Neural crest cell (in vitro differentiated cells): ENCODE measurements around the gene FAM20A. TPM values are rescaled to one million over a fixed set of nuclear protein-coding genes. Genes with fewer than 3 reads are reported as not detected.

Experiments
- DNase-seq: peaks from one replicate; pipeline ENCODE4 v3.0.0; 2021; ENCODE audit warnings: low read depth, mixed read lengths, low spot score
- H3K27ac Mint-ChIP-seq: one replicate; pipeline ENCODE4 v1.8.0; 2021; ENCODE audit warnings: mild to moderate bottlenecking, mixed read lengths; ENCODE audit not compliant: unreplicated experiment
- H3K27me3 Mint-ChIP-seq: 2 replicates; pipeline ENCODE4 v1.8.0; 2021; ENCODE audit warnings: low read depth, mild to moderate bottlenecking, mixed read lengths
- H3K36me3 Mint-ChIP-seq: 2 replicates; pipeline ENCODE4 v1.8.0; 2021; ENCODE audit warnings: low read depth, mild to moderate bottlenecking, mixed read lengths
- H3K4me1 Mint-ChIP-seq: 2 replicates; pipeline ENCODE4 v1.8.0; 2021; ENCODE audit warnings: mixed read lengths
- H3K4me3 Mint-ChIP-seq: one replicate; pipeline ENCODE4 v1.8.0; 2021; ENCODE audit warnings: mild to moderate bottlenecking, mixed read lengths
- H3K9me3 Mint-ChIP-seq: 2 replicates; pipeline ENCODE4 v1.8.0; 2021; ENCODE audit warnings: mixed read lengths
- total RNA-seq: library from RNA; stranded (reverse); gene quantifications from 2 replicates; pipeline ENCODE4 v1.2.1, GENCODE V29; 2021
- TF ChIP-seq, protein P1 (sequence below): fragments of 200-600 bp; sonication (generic); conservative IDR thresholded peaks from 2 replicates; pipeline ENCODE4 v1.5.0; 2021; ENCODE audit warnings: antibody characterized with exemption, mild to moderate bottlenecking

FAM20A gene
- total RNA-seq, 1 donor from 2014 or later, result 0.51 TPM

DNA sequence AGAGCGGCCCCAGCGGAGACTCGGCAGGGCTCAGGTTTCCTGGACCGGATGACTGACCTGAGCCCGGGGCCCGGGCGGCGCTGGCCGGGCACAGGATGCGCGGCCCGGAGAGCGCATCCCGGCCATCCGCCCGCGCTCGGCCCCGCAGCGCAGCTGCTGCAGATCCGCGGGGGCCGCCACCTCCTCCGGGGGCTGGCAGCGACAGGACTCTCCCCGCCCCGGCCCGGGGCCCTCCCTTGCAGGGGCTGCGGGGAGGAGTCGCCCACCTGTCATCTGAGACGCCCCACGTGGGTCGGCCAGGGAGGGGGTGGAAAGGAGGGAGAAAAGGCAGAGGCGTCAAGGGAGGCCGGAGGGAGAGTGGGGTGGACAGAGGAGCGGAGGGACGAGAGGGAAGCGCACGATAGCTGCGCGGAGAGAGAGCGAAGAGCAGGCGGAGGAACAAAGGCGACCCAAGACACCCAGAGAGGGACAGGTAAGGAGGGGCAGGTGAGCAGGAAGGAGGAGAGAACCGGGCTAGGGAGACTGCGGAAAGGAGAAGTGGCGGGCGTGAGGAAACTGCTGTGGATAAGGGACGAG lies 89.4 kb downstream of the FAM20A start:
- peak overlapping the region; percentile 99 for H3K4me3 Mint-ChIP-seq
- DNase-seq, result peak; percentile 72
- peak overlapping the region; percentile 99 for H3K27ac Mint-ChIP-seq
- TF ChIP-seq, protein P1, sequence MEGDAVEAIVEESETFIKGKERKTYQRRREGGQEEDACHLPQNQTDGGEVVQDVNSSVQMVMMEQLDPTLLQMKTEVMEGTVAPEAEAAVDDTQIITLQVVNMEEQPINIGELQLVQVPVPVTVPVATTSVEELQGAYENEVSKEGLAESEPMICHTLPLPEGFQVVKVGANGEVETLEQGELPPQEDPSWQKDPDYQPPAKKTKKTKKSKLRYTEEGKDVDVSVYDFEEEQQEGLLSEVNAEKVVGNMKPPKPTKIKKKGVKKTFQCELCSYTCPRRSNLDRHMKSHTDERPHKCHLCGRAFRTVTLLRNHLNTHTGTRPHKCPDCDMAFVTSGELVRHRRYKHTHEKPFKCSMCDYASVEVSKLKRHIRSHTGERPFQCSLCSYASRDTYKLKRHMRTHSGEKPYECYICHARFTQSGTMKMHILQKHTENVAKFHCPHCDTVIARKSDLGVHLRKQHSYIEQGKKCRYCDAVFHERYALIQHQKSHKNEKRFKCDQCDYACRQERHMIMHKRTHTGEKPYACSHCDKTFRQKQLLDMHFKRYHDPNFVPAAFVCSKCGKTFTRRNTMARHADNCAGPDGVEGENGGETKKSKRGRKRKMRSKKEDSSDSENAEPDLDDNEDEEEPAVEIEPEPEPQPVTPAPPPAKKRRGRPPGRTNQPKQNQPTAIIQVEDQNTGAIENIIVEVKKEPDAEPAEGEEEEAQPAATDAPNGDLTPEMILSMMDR, result no peak
- no peaks in the 10 kb centered on the region for H3K27me3 Mint-ChIP-seq
- H3K36me3 Mint-ChIP-seq, result peaks cover 5% of the 10 kb centered on the region
- no peaks in the 10 kb centered on the region for H3K9me3 Mint-ChIP-seq
- H3K4me1 Mint-ChIP-seq, result peaks cover 55% of the 10 kb centered on the region

DNA sequence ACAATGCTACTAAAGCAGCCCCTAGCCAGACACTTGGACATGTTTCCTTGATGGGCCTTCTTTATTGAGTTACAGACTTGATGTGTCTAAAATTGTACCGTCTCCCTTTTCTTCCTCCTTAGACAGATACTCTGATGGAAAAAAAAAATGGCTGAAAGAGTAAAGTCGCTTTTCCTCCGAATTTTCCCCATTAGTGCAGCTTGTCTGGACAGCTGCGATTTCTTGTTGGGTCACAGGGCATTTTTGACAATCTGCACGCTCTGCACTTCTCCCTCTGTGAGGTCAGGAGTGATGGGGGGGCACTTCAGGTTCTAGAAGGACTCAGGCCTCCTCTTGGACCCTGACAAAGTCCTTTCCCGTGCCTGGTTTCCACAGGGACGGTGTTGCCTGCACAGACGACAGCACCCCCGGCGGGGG lies 89.9 kb downstream of the FAM20A start:
- no peaks in the 10 kb centered on the region for H3K9me3 Mint-ChIP-seq
- peaks cover 53% of the 10 kb centered on the region for H3K4me1 Mint-ChIP-seq
- TF ChIP-seq, protein P1, result peak; percentile 32
- H3K4me3 Mint-ChIP-seq, result peak overlapping the region; percentile 86
- no peak for DNase-seq
- peaks cover 2% of the 10 kb centered on the region for H3K36me3 Mint-ChIP-seq
- H3K27ac Mint-ChIP-seq, result peak overlapping the region; percentile 83
- no peaks in the 10 kb centered on the region for H3K27me3 Mint-ChIP-seq

DNA sequence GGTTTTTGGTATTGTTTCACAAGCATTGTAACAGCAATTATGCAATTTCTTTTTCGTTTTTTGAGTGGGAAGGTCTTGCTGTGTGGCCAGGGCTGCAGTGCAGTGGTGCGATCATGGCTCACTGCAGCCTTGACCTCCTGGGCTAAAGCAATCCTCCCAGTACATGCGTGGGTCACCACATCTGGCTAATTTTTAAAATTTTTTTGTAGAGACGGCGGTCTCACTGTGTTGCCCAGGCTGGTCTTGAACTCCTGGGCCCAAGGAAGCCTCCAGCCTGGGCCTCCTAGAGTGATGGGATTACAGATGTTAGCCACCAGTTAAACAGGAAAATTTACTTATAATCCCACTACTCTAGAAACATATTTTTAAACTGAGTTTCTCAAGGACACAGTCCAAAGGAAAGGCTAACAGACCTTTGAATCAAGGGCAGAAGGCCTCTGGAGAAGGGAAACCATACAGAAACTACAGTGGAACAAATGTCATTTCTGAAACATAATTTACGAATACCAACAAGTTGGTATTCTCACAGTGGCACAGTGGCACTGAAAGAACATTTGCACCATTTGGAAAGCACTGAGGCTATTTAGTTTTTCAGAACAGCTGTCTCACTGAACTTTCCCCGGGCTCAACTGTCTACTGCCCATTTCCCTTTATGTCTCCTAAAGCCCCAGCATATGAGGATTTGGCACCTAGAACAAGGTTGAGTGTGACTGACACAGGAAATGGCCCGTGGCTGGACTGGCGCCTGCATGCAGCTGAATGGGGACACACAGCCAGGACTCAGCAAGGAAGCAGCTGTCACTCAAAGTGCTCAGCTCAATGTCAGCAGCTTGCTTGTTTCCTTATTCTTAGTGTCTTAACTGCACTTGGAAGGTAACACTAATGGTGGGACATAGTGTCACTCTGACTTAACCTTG lies 91.8 kb downstream of the FAM20A start:
- no peak for DNase-seq
- Mint-ChIP-seq H3K27me3 (no peaks in the 10 kb centered on the region), H3K4me1 (peaks cover 37% of the 10 kb centered on the region), H3K4me3 (peak overlapping the region; percentile 82), H3K27ac (no peak overlapping the region), H3K9me3 (no peaks in the 10 kb centered on the region), H3K36me3 (no peaks in the 10 kb centered on the region)
- TF ChIP-seq, protein P1, result no peak

DNA sequence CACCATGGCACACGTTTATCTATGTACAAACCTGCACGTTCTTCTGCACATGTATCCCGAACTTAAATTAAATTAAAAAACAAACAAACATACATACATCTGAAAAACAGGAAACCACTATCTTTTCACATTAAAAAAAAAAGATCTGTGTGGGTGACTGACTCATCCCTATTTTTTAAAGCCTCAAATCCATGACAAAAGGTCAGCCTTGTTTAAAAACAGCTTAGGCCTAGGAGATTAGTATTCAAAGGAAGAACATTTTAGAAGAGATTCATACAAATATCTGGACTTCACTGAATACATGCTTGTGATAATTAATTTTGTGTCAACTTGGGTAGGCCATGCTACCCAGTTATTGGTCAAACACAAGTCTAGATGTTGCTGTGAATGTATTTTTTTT lies 93.6 kb downstream of the FAM20A start:
- Mint-ChIP-seq H3K27me3 (no peaks in the 10 kb centered on the region), H3K4me1 (peaks cover 22% of the 10 kb centered on the region), H3K4me3 (no peak overlapping the region), H3K36me3 (no peaks in the 10 kb centered on the region), H3K9me3 (no peaks in the 10 kb centered on the region), H3K27ac (no peak overlapping the region)
- DNase-seq, result no peak
- TF ChIP-seq, protein P1, result no peak

DNA sequence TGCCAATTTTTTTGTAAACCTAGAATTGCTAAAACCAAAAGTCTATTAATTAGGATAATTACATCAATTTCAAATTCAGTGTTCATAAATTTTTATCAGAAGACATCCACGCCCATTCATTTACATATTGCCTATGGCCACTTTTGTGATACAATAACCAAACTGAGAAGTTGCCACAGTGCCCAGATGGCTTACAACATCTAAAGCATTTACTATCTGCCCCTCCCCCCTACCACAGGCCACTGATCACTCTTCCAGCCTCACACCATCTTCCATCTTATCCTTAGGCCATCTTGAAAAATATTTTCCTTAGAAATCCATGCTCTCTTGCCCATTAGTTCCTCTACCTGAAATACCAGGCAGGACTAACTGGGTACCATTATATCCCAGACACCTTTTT lies 95.2 kb downstream of the FAM20A start:
- DNase-seq, result no peak
- H3K27ac Mint-ChIP-seq, result no peak overlapping the region
- H3K9me3 Mint-ChIP-seq, result no peaks in the 10 kb centered on the region
- peaks cover 12% of the 10 kb centered on the region for H3K4me1 Mint-ChIP-seq
- TF ChIP-seq, protein P1, result no peak
- no peak overlapping the region for H3K4me3 Mint-ChIP-seq
- H3K27me3 Mint-ChIP-seq, result peaks cover 10% of the 10 kb centered on the region
- no peaks in the 10 kb centered on the region for H3K36me3 Mint-ChIP-seq
